ENCODE data around the gene SCAF1.

- TF ChIP-seq SREBF2 (IDR thresholded peaks at IDR 0.05), result no peak
- TF ChIP-seq CTCF (IDR thresholded peaks at IDR 0.05), result no peak
- TF ChIP-seq RCOR1 (IDR thresholded peaks at IDR 0.05; ENCODE audit: low read depth, low read length), result no peak
- no peak for TF ChIP-seq HOXA7 (CRISPR knock-in tag; IDR thresholded peaks at IDR 0.05)
- TF ChIP-seq EP300 (IDR thresholded peaks at IDR 0.05), result no peak
- no peak for TF ChIP-seq ZNF302 (CRISPR knock-in tag; IDR thresholded peaks at IDR 0.05)
- no peak for TF ChIP-seq JUNB (IDR thresholded peaks at IDR 0.05)
- TF ChIP-seq PBX3 (IDR thresholded peaks at IDR 0.05), result peak; percentile 14; the same call in 1 of the 2 replicates
- no peak for TF ChIP-seq BCL3 (IDR thresholded peaks at IDR 0.05)
- TF ChIP-seq POLR2A (IDR thresholded peaks at IDR 0.05; ENCODE audit: low read length), result no peak
- TF ChIP-seq RAD21 (conservative IDR thresholded peaks at IDR 0.05 in 1 of 2, IDR thresholded peaks at IDR 0.05 in 1 of 2), result no peak
- no peak for TF ChIP-seq TP53 (CRISPR knock-in tag; IDR thresholded peaks at IDR 0.05)
- TF ChIP-seq CEBPB (IDR thresholded peaks at IDR 0.05), result no peak
- no peak for TF ChIP-seq ZFP36 (IDR thresholded peaks at IDR 0.05; ENCODE audit: borderline replicate concordance, partially characterized antibody)
These were observed 48.5 kb upstream of the SCAF1 start for GRCh38 chr19:49593233-49594113.
